Measurements from ENCODE around the gene IRF2BPL. TPM values are rescaled to one million over a fixed set of nuclear protein-coding genes. Genes with fewer than 3 reads are reported as not detected.

IRF2BPL gene
- total and polyA plus RNA-seq, 7 donors = 3.8 to 26.3 (median 9.7) TPM

GRCh38 chr14:77052281-77053044 is 24.0 kb upstream of the IRF2BPL start:
- TF ChIP-seq CTCF (IDR thresholded peaks at IDR 0.05) = no peak
- WGBS, 3 donors = 36 to 59% (median 41%) methylated on average over 8 of the region's 8 CpGs
- no peaks in the 10 kb centered on the region for H3K27me3 ChIP-seq (ENCODE audit: insufficient read depth in 3 of 3, low read length in 2 of 3)
- no peak overlapping the region for H3K4me3 ChIP-seq
- intact Hi-C loops (cut with DNase I) = no loop called here
- ATAC-seq = peak; percentile 65 to 79 (median 72)
- peaks cover 5% of the 10 kb centered on the region for H3K4me1 ChIP-seq
- H3K27ac ChIP-seq = peak overlapping the region; percentile 67
- H3K9me3 ChIP-seq = peaks cover 15% of the 10 kb centered on the region
- DNase-seq = peak in 1 of 2 donors; percentile 70
- H3K36me3 ChIP-seq (ENCODE audit: insufficient read depth in 1 of 2, low read depth in 1 of 2) = no peaks in the 10 kb centered on the region

- no peak for TF ChIP-seq CTCF (IDR thresholded peaks at IDR 0.05)
- no peaks in the 10 kb centered on the region for H3K27me3 ChIP-seq (ENCODE audit: insufficient read depth in 3 of 3, low read length in 2 of 3)
- no peak overlapping the region for H3K4me3 ChIP-seq
- H3K27ac ChIP-seq = peak overlapping the region; percentile 62
- H3K9me3 ChIP-seq = peaks cover 15% of the 10 kb centered on the region
- no peaks in the 10 kb centered on the region for H3K36me3 ChIP-seq (ENCODE audit: insufficient read depth in 1 of 2, low read depth in 1 of 2)
- WGBS, 3 donors = 9 to 14% (median 11%) methylated on average over 10 to 11 of the region's 11 CpGs
- DNase-seq (peak; percentile 84 to 87), ATAC-seq (peak in 3 of 4 donors; percentile 65 to 75 (median 66))
- intact Hi-C loops (cut with DNase I) = no loop called here
- H3K4me1 ChIP-seq = peaks cover 6% of the 10 kb centered on the region
Measured at GRCh38 chr14:77051116-77051515, 22.6 kb upstream of the IRF2BPL start.

- intact Hi-C loops (cut with DNase I) = no loop called here
- ATAC-seq (no peak), DNase-seq (no peak)
- no peaks in the 10 kb centered on the region for H3K36me3 ChIP-seq (ENCODE audit: insufficient read depth in 1 of 2, low read depth in 1 of 2)
- no peaks in the 10 kb centered on the region for H3K27me3 ChIP-seq (ENCODE audit: insufficient read depth in 3 of 3, low read length in 2 of 3)
- H3K4me3 ChIP-seq = no peak overlapping the region
- no peaks in the 10 kb centered on the region for H3K9me3 ChIP-seq
- no peak for TF ChIP-seq CTCF (IDR thresholded peaks at IDR 0.05)
- H3K4me1 ChIP-seq = peaks cover 50% of the 10 kb centered on the region
- H3K27ac ChIP-seq = no peak overlapping the region
- WGBS, 3 donors = 65 to 72% (median 66%) methylated on average over 3 of the region's 3 CpGs
Measured at GRCh38 chr14:77046721-77047120, 18.2 kb upstream of the IRF2BPL start.

GRCh38 chr14:77045238-77046162 is 17.0 kb upstream of the IRF2BPL start:
- peak in 1 of 2 donors; percentile 37 for DNase-seq
- H3K9me3 ChIP-seq = no peaks in the 10 kb centered on the region
- H3K27ac ChIP-seq = peak overlapping the region; percentile 95
- peaks cover 55% of the 10 kb centered on the region for H3K4me1 ChIP-seq
- ATAC-seq = no peak
- H3K27me3 ChIP-seq (ENCODE audit: insufficient read depth in 3 of 3, low read length in 2 of 3) = no peaks in the 10 kb centered on the region
- no peak for TF ChIP-seq CTCF (IDR thresholded peaks at IDR 0.05)
- 40 to 50% (median 44%) methylated on average over 8 to 9 of the region's 9 CpGs for WGBS, 3 donors
- intact Hi-C loops (cut with DNase I) = no loop called here
- no peak overlapping the region for H3K4me3 ChIP-seq
- H3K36me3 ChIP-seq (ENCODE audit: insufficient read depth in 1 of 2, low read depth in 1 of 2) = no peaks in the 10 kb centered on the region
